IMR-90 (cell line): ENCODE results near the gene EIF1. TPM values are rescaled to one million over a fixed set of nuclear protein-coding genes. Genes with fewer than 3 reads are reported as not detected.

Experiments used
- ATAC-seq: fragments of 200-7000 bp; cut with Tn5 transposase; 2 replicates; pipeline ENCODE4 v1.9.1; 2020; ENCODE audit warnings: low read depth, mild to moderate bottlenecking, moderate library complexity
- BruUV-seq: library from RNA; stranded (reverse); fragments of 400-500 nt; replicated peaks from 2 replicates; lab custom pipeline; 2021; lab: Mats Ljungman, UMichigan
- CTCF ChIA-PET: fragments of 300-600 bp; formaldehyde crosslinking; extraction: SDS; loops from one replicate; lab custom pipeline; 2021; ENCODE audit warnings: antibody characterized with exemption; lab: Yijun Ruan, JAX
- POLR2A ChIA-PET: fragments of 300-600 bp; sonication (Branson Sonifier 250); formaldehyde crosslinking; loops from one replicate; lab custom pipeline; 2022; ENCODE audit warnings: antibody characterized with exemption; ENCODE audit not compliant: unreplicated experiment; lab: Charles Lee
- DNase-seq: peaks from one replicate; pipeline ENCODE4 v3.0.0; 2013
- H2AFZ ChIP-seq: replicated peaks from 2 replicates; pipeline ENCODE3; 2013; ENCODE audit warnings: low read length, mild to moderate bottlenecking; ENCODE audit not compliant: poor library complexity
- H2AK5ac ChIP-seq: 2 replicates; pipeline ENCODE4 v1.6.1; 2013; ENCODE audit warnings: low read depth, low read length, inconsistent platforms
- H2AK9ac ChIP-seq: replicated peaks from 2 replicates; pipeline ENCODE3; 2013; ENCODE audit warnings: mild to moderate bottlenecking, low read depth, low read length, moderate library complexity; ENCODE audit not compliant: poor library complexity
- H2BK120ac ChIP-seq: 2 replicates; pipeline ENCODE4 v1.6.1; 2013; ENCODE audit warnings: low read depth, low read length, inconsistent platforms
- H2BK15ac ChIP-seq: 3 replicates; pipeline ENCODE4 v1.6.1; 2013; ENCODE audit warnings: low read depth, low read length, inconsistent platforms
- H2BK20ac ChIP-seq: 2 replicates; pipeline ENCODE4 v1.6.1; 2013; ENCODE audit warnings: low read depth, mild to moderate bottlenecking, inconsistent platforms, low read length, moderate library complexity
- H2BK5ac ChIP-seq: 2 replicates; pipeline ENCODE4 v1.6.1; 2013; ENCODE audit warnings: mild to moderate bottlenecking, low read depth, low read length, inconsistent platforms; ENCODE audit not compliant: poor library complexity, severe bottlenecking
- H3K14ac ChIP-seq: replicated peaks from 2 replicates; pipeline ENCODE4 v1.6.1; 2013; ENCODE audit warnings: low read depth, low read length, inconsistent platforms
- H3K18ac ChIP-seq: 2 replicates; pipeline ENCODE4 v1.6.1; 2013; ENCODE audit warnings: low read depth, low read length, control low read depth
- H3K23ac ChIP-seq: 2 replicates; pipeline ENCODE4 v1.6.1; 2013; ENCODE audit warnings: low read depth, low read length, inconsistent platforms
- H3K27ac ChIP-seq: 2 replicates; pipeline ENCODE4 v1.5.1; 2013; ENCODE audit warnings: mild to moderate bottlenecking, control low read depth, low read length; ENCODE audit not compliant: insufficient read depth
- H3K27me3 ChIP-seq: 2 replicates; pipeline ENCODE4 v1.6.1; 2013; ENCODE audit warnings: low read length; ENCODE audit not compliant: control insufficient read depth, insufficient read depth
- H3K36me3 ChIP-seq: 2 replicates; pipeline ENCODE4 v1.6.1; 2013; ENCODE audit warnings: low read length, mixed read lengths; ENCODE audit not compliant: control insufficient read depth, insufficient read depth
- H3K4ac ChIP-seq: 2 replicates; pipeline ENCODE4 v1.6.1; 2013; ENCODE audit warnings: low read depth, low read length, inconsistent platforms
- H3K4me1 ChIP-seq: 2 replicates; pipeline ENCODE4 v1.6.1; 2013; ENCODE audit warnings: low read length, mixed read lengths; ENCODE audit not compliant: control insufficient read depth, insufficient read depth
- H3K4me2 ChIP-seq: 2 replicates; pipeline ENCODE4 v1.6.1; 2013; ENCODE audit warnings: low read depth, mild to moderate bottlenecking, control low read depth, low read length, moderate library complexity
- H3K4me3 ChIP-seq: 2 replicates; pipeline ENCODE4 v1.5.1; 2013; ENCODE audit warnings: low read depth, mild to moderate bottlenecking, control low read depth, low read length, moderate library complexity; ENCODE audit not compliant: insufficient read depth
- H3K56ac ChIP-seq: 2 replicates; pipeline ENCODE4 v1.6.1; 2013; ENCODE audit warnings: low read length, inconsistent platforms; ENCODE audit not compliant: insufficient read depth; ENCODE audit errors: extremely low read depth
- H3K79me1 ChIP-seq, 2 experiments: 2 replicates each; pipeline ENCODE4 v1.6.1; 2013; ENCODE audit warnings: low read length in 2 of 2, inconsistent platforms in 1 of 2, low read depth in 1 of 2
- H3K9ac ChIP-seq: 2 replicates; pipeline ENCODE4 v1.6.1; 2013; ENCODE audit warnings: low read depth, low read length, control low read depth
- H3K9me1 ChIP-seq: 2 replicates; pipeline ENCODE4 v1.6.1; 2013; ENCODE audit warnings: low read length, inconsistent platforms; ENCODE audit not compliant: insufficient read depth
- H3K9me3 ChIP-seq: 2 replicates; pipeline ENCODE4 v1.6.1; 2013; ENCODE audit warnings: low read length; ENCODE audit not compliant: control insufficient read depth, insufficient read depth
- H4K20me1 ChIP-seq: 2 replicates; pipeline ENCODE4 v1.6.1; 2013; ENCODE audit warnings: low read length, inconsistent platforms; ENCODE audit not compliant: insufficient read depth
- H4K5ac ChIP-seq: 2 replicates; pipeline ENCODE4 v1.6.1; 2013; ENCODE audit warnings: mild to moderate bottlenecking, low read depth, low read length, control low read depth
- H4K8ac ChIP-seq, 2 experiments: 2 replicates each; pipeline ENCODE4 v1.6.1; 2013; ENCODE audit warnings: low read depth in 2 of 2, low read length in 2 of 2, control low read depth in 1 of 2, inconsistent platforms in 1 of 2
- H4K91ac ChIP-seq: 2 replicates; pipeline ENCODE4 v1.6.1; 2013; ENCODE audit warnings: low read depth, low read length, inconsistent platforms; ENCODE audit not compliant: insufficient read depth
- MXI1 ChIP-seq: IDR thresholded peaks from 2 replicates; pipeline ENCODE4 v1.6.1; 2012; ENCODE audit warnings: low read depth, mild to moderate bottlenecking, low read length, moderate library complexity, borderline replicate concordance
- WGBS, 2 experiments: methylation state at CpG; one replicate each; pipeline versions ENCODE4 v1.1.5 to v1.1.7; 2013; ENCODE audit warnings: missing lambda C conversion rate in 2 of 2; ENCODE audit not compliant: insufficient read length in 1 of 2; ENCODE audit errors: extremely low coverage in 2 of 2; 5-methylcytosine and 5-hydroxymethylcytosine counted together
- dilution Hi-C: fragments of 300-500 bp; cut with HindIII; formaldehyde crosslinking; loops from one replicate; pipeline ENCODE4 v1.14.3; 2018; ENCODE audit warnings: low sequenced_read_pairs; ENCODE audit not compliant: unreplicated experiment
- in situ Hi-C: fragments of 300-500 bp; cut with MboI; formaldehyde crosslinking; loops from 3 replicates; pipeline ENCODE4 v1.14.3; 2019; ENCODE audit warnings: low sequenced_read_pairs, inconsistent platforms, mixed read lengths
- intact Hi-C: fragments of 100-400 bp; cut with micrococcal nuclease; formaldehyde crosslinking; loops from 2 replicates; pipeline ENCODE4 v1.10.0; 2022
- polyA plus RNA-seq, 3 experiments: library from polyadenylated mRNA; depleted of rRNA; stranded (reverse); fragments of >200 nt; gene quantifications; 2 replicates each; pipeline ENCODE4 v1.2.3, GENCODE V29; 2012; ENCODE audit warnings: low replicate concordance in 1 of 3
- total RNA-seq: library from RNA; depleted of rRNA; stranded (reverse); fragments of >200 nt; gene quantifications from 2 replicates; pipeline ENCODE4 v1.2.3, GENCODE V29; 2012
- TF ChIP-seq, protein P1 (sequence below): conservative IDR thresholded peaks from 2 replicates; pipeline ENCODE4 v1.5.1; 2012; ENCODE audit warnings: mild to moderate bottlenecking, low read depth, low read length, improper control_type of control experiment
- TF ChIP-seq, protein P2 (sequence below): fragments of 150-350 bp; IDR thresholded peaks from 2 replicates; pipeline ENCODE4 v1.6.1; 2016; ENCODE audit warnings: low read depth, mild to moderate bottlenecking, low read length, moderate library complexity, borderline replicate concordance

The EIF1 gene
- total and polyA plus RNA-seq, 2 of the 4 experiments (the other 2 are of a cell fraction): 89.4 to 381 TPM

DNA sequence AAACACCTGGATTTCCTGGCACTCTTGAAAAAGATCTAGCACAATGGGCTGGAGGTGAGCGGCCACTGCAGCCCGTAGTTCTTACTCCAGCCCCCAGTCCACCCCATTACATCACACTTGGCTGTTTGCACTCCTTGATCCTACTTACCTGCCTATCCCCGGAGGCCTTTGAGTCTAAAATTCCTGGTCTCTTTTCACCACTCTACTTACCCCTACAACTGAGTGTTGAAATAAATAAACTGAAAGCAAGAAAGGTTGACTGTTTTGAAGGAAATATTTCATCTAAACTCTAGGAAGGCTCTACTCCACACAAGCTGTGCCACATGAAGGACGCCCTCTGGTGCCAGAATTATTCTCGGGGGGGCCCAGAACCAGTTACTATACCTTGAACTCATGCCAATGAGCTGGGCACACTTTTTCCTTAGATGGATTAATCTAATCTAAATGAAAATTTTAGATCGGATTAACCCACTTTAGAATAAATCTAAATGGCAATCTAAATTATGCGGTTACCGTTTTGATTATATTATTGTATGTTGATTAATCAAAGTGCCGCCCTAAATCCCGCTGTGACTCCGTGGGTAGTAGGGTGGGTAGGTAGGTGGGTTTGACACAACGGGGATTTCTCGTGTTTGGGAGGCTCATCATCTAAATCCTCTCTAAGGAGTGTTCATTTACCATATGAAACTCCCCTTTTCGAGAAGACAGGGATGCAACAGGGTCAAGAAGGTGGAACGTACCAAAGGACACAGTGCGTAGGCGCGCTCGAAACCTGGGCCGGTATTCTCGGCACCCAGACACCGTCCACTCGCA lies 651 bp upstream of the EIF1 start:
- DNase-seq (peak; percentile 15), ATAC-seq (no peak; the same call in 1 of the 2 replicates)
- 2% methylated on average over 9 of the region's 23 CpGs; no CpG with 5 or more reads in 1 of the 2 experiments for WGBS, 2 experiments
- peak overlapping the region; percentile 88 for H4K91ac ChIP-seq
- peaks cover 4% of the 10 kb centered on the region; the same call in 1 of the 2 replicates for H3K27me3 ChIP-seq
- H2BK20ac ChIP-seq: peak overlapping the region; percentile 28; the same call in 1 of the 2 replicates
- H3K14ac ChIP-seq: peak overlapping the region; percentile 94
- H3K27ac ChIP-seq: peak overlapping the region; percentile 59
- H2BK120ac ChIP-seq: peak overlapping the region; percentile 21; the same call in 1 of the 2 replicates
- peaks cover 8% of the 10 kb centered on the region for H3K9me1 ChIP-seq
- ChIA-PET POLR2A (interaction anchor here (0.6 to 1.4 kb wide), 10 partner anchors 8 to 1589 kb away, joined by 3 to 9 read pairs (median 3); no protein-coding TSS in a partner anchor), CTCF (interaction anchor here (1.0 to 1.2 kb wide), 2 partner anchors 9 to 25 kb away, joined by 4 read pairs; no protein-coding TSS in a partner anchor)
- peak overlapping the region; percentile 94 for H2AFZ ChIP-seq
- H3K4me1 ChIP-seq: peaks cover 3% of the 10 kb centered on the region
- H3K9me3 ChIP-seq: no peaks in the 10 kb centered on the region
- no peak overlapping the region for H2BK15ac ChIP-seq
- H3K4me3 ChIP-seq: peak overlapping the region; percentile 75
- H4K5ac ChIP-seq: peak overlapping the region; percentile 95
- in situ Hi-C loops (no loop called here), dilution Hi-C loops (no loop called here), intact Hi-C loops (no loop called here)
- peak overlapping the region; percentile 95 for H3K4me2 ChIP-seq
- peak overlapping the region; percentile 78 for H2AK9ac ChIP-seq
- H4K8ac ChIP-seq: peak overlapping the region; percentile 70 to 99
- H3K9ac ChIP-seq: peak overlapping the region; percentile 89
- peaks cover 42% of the 10 kb centered on the region for H4K20me1 ChIP-seq
- peak overlapping the region; percentile 73 for H3K18ac ChIP-seq
- H3K79me1 ChIP-seq: peaks cover 19 to 43% of the 10 kb centered on the region in 2 experiments
- peaks cover 33% of the 10 kb centered on the region for H3K36me3 ChIP-seq
- TF ChIP-seq, protein P1, sequence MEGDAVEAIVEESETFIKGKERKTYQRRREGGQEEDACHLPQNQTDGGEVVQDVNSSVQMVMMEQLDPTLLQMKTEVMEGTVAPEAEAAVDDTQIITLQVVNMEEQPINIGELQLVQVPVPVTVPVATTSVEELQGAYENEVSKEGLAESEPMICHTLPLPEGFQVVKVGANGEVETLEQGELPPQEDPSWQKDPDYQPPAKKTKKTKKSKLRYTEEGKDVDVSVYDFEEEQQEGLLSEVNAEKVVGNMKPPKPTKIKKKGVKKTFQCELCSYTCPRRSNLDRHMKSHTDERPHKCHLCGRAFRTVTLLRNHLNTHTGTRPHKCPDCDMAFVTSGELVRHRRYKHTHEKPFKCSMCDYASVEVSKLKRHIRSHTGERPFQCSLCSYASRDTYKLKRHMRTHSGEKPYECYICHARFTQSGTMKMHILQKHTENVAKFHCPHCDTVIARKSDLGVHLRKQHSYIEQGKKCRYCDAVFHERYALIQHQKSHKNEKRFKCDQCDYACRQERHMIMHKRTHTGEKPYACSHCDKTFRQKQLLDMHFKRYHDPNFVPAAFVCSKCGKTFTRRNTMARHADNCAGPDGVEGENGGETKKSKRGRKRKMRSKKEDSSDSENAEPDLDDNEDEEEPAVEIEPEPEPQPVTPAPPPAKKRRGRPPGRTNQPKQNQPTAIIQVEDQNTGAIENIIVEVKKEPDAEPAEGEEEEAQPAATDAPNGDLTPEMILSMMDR: peak; percentile 19; the same call in 1 of the 2 replicates
- TF ChIP-seq MXI1: 0 out of 2 replicates have a peak, but pooled peaks have one; percentile 18
- TF ChIP-seq, protein P2, sequence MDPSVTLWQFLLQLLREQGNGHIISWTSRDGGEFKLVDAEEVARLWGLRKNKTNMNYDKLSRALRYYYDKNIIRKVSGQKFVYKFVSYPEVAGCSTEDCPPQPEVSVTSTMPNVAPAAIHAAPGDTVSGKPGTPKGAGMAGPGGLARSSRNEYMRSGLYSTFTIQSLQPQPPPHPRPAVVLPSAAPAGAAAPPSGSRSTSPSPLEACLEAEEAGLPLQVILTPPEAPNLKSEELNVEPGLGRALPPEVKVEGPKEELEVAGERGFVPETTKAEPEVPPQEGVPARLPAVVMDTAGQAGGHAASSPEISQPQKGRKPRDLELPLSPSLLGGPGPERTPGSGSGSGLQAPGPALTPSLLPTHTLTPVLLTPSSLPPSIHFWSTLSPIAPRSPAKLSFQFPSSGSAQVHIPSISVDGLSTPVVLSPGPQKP: no peak
- H3K56ac ChIP-seq: peak overlapping the region; percentile 77
- peak overlapping the region; percentile 89 for H3K4ac ChIP-seq
- H2AK5ac ChIP-seq: peak overlapping the region; percentile 48; the same call in 1 of the 2 replicates
- peak overlapping the region; percentile 93; the same call in 1 of the 2 replicates for H3K23ac ChIP-seq
- BruUV-seq: no TSS peak
- H2BK5ac ChIP-seq: peak overlapping the region; percentile 83
